K562 (cell line): ENCODE measurements around the gene KCNS1. TPM values are rescaled to one million over a fixed set of nuclear protein-coding genes. Genes with fewer than 3 reads are reported as not detected.
A peak's percentile ranks its signal among the peaks of the same experiment; 100 is the strongest.

Experiments used
- ATAC-seq: fragments of 200-7000 bp; cut with Tn5 transposase; 3 replicates; pipeline ENCODE4 v1.9.1; 2020; ENCODE audit warnings: moderate library complexity
- BruUV-seq: library from RNA; stranded (reverse); fragments of 400-500 nt; replicated peaks from 2 replicates; lab custom pipeline; 2021; lab: Mats Ljungman, UMichigan
- CTCF ChIA-PET: fragments of 300-600 bp; formaldehyde crosslinking; extraction: SDS; loops from one replicate; lab custom pipeline; 2021; ENCODE audit warnings: low intra/inter-chr PET ratio; lab: Yijun Ruan, JAX
- POLR2A ChIA-PET: fragments of 300-600, 350-650 bp; sonication (Branson Sonifier 250); formaldehyde crosslinking; extraction: SDS; loops from one replicate; lab custom pipeline; 2021; ENCODE audit warnings: antibody characterized with exemption, inconsistent platforms; lab: Yijun Ruan, JAX
- DNase-seq, 4 experiments: peaks; one replicate each; pipeline versions ENCODE4 v3.0.0 to v3.0.0-alpha.2; 2011 to 2018; ENCODE audit warnings: low spot score in 3 of 4, mixed read lengths in 3 of 4; ENCODE audit errors: extremely low read depth in 1 of 4
- FAIRE-seq: peaks from 2 replicates; lab custom pipeline; 2011; peaks lifted over from hg19 to GRCh38; lab: Jason Lieb, UNC
- H2AFZ ChIP-seq: 2 replicates; pipeline ENCODE4 v1.6.0; 2011; ENCODE audit warnings: low read depth, low read length, control low read depth, inconsistent platforms
- H3K27ac ChIP-seq: fragments of 200-600 bp; 3 replicates; pipeline ENCODE4 v1.8.0; 2011; ENCODE audit warnings: low read depth, mild to moderate bottlenecking, control low read depth, inconsistent platforms, low read length, moderate library complexity, mixed read lengths; ENCODE audit errors: extremely low read depth
- H3K27me3 ChIP-seq, 2 experiments: fragments of 300-600 bp in 1 of 2; 2 replicates in 1 of 2; 3 replicates in 1 of 2; pipeline versions ENCODE4 v1.6.0 to v1.8.0; 2011; ENCODE audit warnings: inconsistent platforms in 2 of 2, low read length in 2 of 2, mild to moderate bottlenecking in 1 of 2, mixed read lengths in 1 of 2, moderate library complexity in 1 of 2; ENCODE audit not compliant: control insufficient read depth in 2 of 2, insufficient read depth in 2 of 2
- H3K36me3 ChIP-seq: fragments of 300-600 bp; 3 replicates; pipeline ENCODE4 v1.8.0; 2011; ENCODE audit warnings: mild to moderate bottlenecking, low read length, inconsistent platforms; ENCODE audit not compliant: control insufficient read depth, insufficient read depth
- H3K4me1 ChIP-seq, 2 experiments: fragments of 200-600 bp in 1 of 2; replicated peaks in 1 of 2; 2 replicates in 1 of 2; 3 replicates in 1 of 2; pipeline versions ENCODE4 v1.5.1 to v1.8.0; 2011; ENCODE audit warnings: inconsistent platforms in 2 of 2, low read length in 2 of 2, mild to moderate bottlenecking in 1 of 2, mixed read lengths in 1 of 2, moderate library complexity in 1 of 2; ENCODE audit not compliant: control insufficient read depth in 2 of 2, insufficient read depth in 2 of 2
- H3K4me2 ChIP-seq: 2 replicates; pipeline ENCODE4 v1.6.1; 2011; ENCODE audit warnings: low read length, control low read depth, inconsistent platforms, mixed read lengths; ENCODE audit not compliant: insufficient read depth
- H3K4me3 ChIP-seq: fragments of 200-600 bp; sonication (generic), shearing (Covaris generic); 2 replicates; pipeline ENCODE4 v1.5.1; 2016; ENCODE audit warnings: control low read depth, inconsistent platforms
- H3K79me2 ChIP-seq: fragments of 200-600 bp; 3 replicates; pipeline ENCODE4 v1.8.0; 2011; ENCODE audit warnings: low read length, inconsistent platforms; ENCODE audit not compliant: control insufficient read depth, insufficient read depth
- H3K9ac ChIP-seq, 2 experiments: 2 replicates each; pipeline versions ENCODE4 v1.6.0 to v1.6.1; 2011; ENCODE audit warnings: low read depth in 2 of 2, low read length in 2 of 2, control low read depth in 1 of 2, inconsistent platforms in 1 of 2, mild to moderate bottlenecking in 1 of 2, mixed read lengths in 1 of 2; ENCODE audit not compliant: insufficient read depth in 1 of 2
- H3K9me1 ChIP-seq: one replicate; pipeline ENCODE4 v1.6.0; 2011; ENCODE audit warnings: inconsistent platforms, mild to moderate bottlenecking, low read length, moderate library complexity; ENCODE audit not compliant: control insufficient read depth, insufficient read depth
- H3K9me3 ChIP-seq: replicated peaks from 2 replicates; pipeline ENCODE4 v1.5.1; 2011; ENCODE audit warnings: low read depth, low read length, inconsistent platforms; ENCODE audit not compliant: control insufficient read depth, insufficient read depth
- H4K20me1 ChIP-seq: replicated peaks from 2 replicates; pipeline ENCODE4 v1.6.1; 2011; ENCODE audit warnings: low read length, inconsistent platforms, mixed read lengths; ENCODE audit not compliant: control insufficient read depth, insufficient read depth
- BCLAF1 ChIP-seq, 2 experiments: fragments of 450-650 bp in 1 of 2; IDR thresholded peaks; 2 replicates each; pipeline ENCODE4 v1.6.1; 2011 to 2017; ENCODE audit warnings: low read depth in 2 of 2, antibody characterized with exemption in 1 of 2, borderline replicate concordance in 1 of 2, low read length in 1 of 2, mild to moderate bottlenecking in 1 of 2, mixed read lengths in 1 of 2; ENCODE audit not compliant: control insufficient read depth in 1 of 2
- PKNOX1 ChIP-seq: fragments of 450-650 bp; IDR thresholded peaks from 2 replicates; pipeline ENCODE4 v1.6.1; 2016
- ZNF174 ChIP-seq: fragments of 250-450 bp; sonication (Bioruptor Pico); IDR thresholded peaks from 2 replicates; pipeline ENCODE4 v1.4.0; 2020; ENCODE audit warnings: mild to moderate bottlenecking
- WGBS: fragments of 100-300 bp; shearing (Covaris generic); methylation state at CpG from one replicate; pipeline ENCODE4 v1.1.6; 2016; ENCODE audit warnings: low coverage, mixed read lengths; ENCODE audit not compliant: insufficient coverage; ENCODE audit errors: missing lambda C conversion rate; 5-methylcytosine and 5-hydroxymethylcytosine counted together
- in situ Hi-C: fragments of 300-500 bp; cut with MboI; formaldehyde crosslinking; loops from 4 replicates; pipeline ENCODE4 v1.15.0; 2018; ENCODE audit warnings: inconsistent platforms, mixed read lengths
- intact Hi-C: fragments of 100-400 bp; cut with micrococcal nuclease; formaldehyde crosslinking; loops from 2 replicates; pipeline ENCODE4 v1.14.2; 2022
- polyA plus RNA-seq, 8 experiments: library from polyadenylated mRNA; depleted of rRNA in 4 of 8; stranded (reverse) in 5 of 8; unstranded in 3 of 8; fragments of >200 nt; fragmentation: Nextera tagmentation in 2 of 8; fragmentation: Illumina TruSeq in 1 of 8; extraction: Ambion mirVana in 2 of 8; extraction: Trizol in 1 of 8; gene quantifications; 2 replicates each; pipeline versions ENCODE4 v1.2.1 to v1.2.3, GENCODE V29; 2011 to 2014; ENCODE audit warnings: inconsistent platforms in 1 of 8, missing spikeins in 1 of 8
- total RNA-seq, 7 experiments: library from RNA; depleted of rRNA in 6 of 7; stranded (reverse); fragments of >200 nt in 6 of 7; fragmentation: Illumina TruSeq in 2 of 7; extraction: Trizol in 2 of 7; gene quantifications; 2 replicates each; pipeline versions ENCODE4 v1.2.1 to v1.2.3, GENCODE V29; 2011 to 2021; ENCODE audit warnings: low replicate concordance in 1 of 7

Gene KCNS1
- total and polyA plus RNA-seq, 9 of the 15 experiments (the other 6 are each of a cell fraction or from before 2014, with no cell fraction given) = not detected

- TF ChIP-seq BCLAF1 (IDR thresholded peaks at IDR 0.05; ENCODE audit: borderline replicate concordance in 1 of 2, control insufficient read depth in 1 of 2, low read depth in 2 of 2, low read length in 1 of 2) = no peak
These were observed 17.1 kb upstream of the KCNS1 start (continued) for GRCh38 chr20:45118028-45118427.

- DNase-seq (no peak), ATAC-seq (no peak), FAIRE-seq (peak; percentile 26)
- Histone ChIP-seq H3K36me3 (no peaks in the 10 kb centered on the region), H3K4me2 (no peak overlapping the region), H3K9ac (no peak overlapping the region), H3K4me1 (no peaks in the 10 kb centered on the region), H4K20me1 (no peaks in the 10 kb centered on the region), H3K9me3 (no peaks in the 10 kb centered on the region), H3K79me2 (no peaks in the 10 kb centered on the region), H3K27me3 (peaks cover 9 to 17% of the 10 kb centered on the region in 2 experiments), H2AFZ (no peak overlapping the region), H3K9me1 (no peaks in the 10 kb centered on the region), H3K27ac (no peak overlapping the region), H3K4me3 (no peak overlapping the region)
- TF ChIP-seq ZNF174 (CRISPR knock-in tag) (no peak), PKNOX1 (0 out of 2 replicates have a peak, but pooled peaks have one; percentile 10)
- CTCF ChIA-PET = no interaction called here
- no TSS peak for BruUV-seq
- 0% methylated on average over 4 of the region's 4 CpGs for WGBS
- intact Hi-C loops (no loop called here), in situ Hi-C loops (no loop called here)
- POLR2A ChIA-PET = interaction anchor here (0.6 to 1.3 kb wide), 3 partner anchors 9 to 429 kb away, joined by 3 read pairs; no protein-coding TSS in a partner anchor
These were observed 16.7 kb upstream of the KCNS1 start for GRCh38 chr20:45117581-45117980.
